Tongue (tissue), 2 donors: ENCODE data around the gene AEBP1. TPM values are rescaled to one million over a fixed set of nuclear protein-coding genes. Genes with fewer than 3 reads are reported as not detected.

Source experiments
- DNase-seq: peaks from one replicate; pipeline ENCODE4 v3.0.0-alpha.2; 2015
- total RNA-seq: library from RNA; depleted of rRNA; stranded (reverse); fragments of >200 nt; gene quantifications from one replicate; pipeline ENCODE4 v1.2.3, GENCODE V29; 2014

The AEBP1 gene
- total RNA-seq, 1 donor from 2014 or later: 51.1 TPM

DNA sequence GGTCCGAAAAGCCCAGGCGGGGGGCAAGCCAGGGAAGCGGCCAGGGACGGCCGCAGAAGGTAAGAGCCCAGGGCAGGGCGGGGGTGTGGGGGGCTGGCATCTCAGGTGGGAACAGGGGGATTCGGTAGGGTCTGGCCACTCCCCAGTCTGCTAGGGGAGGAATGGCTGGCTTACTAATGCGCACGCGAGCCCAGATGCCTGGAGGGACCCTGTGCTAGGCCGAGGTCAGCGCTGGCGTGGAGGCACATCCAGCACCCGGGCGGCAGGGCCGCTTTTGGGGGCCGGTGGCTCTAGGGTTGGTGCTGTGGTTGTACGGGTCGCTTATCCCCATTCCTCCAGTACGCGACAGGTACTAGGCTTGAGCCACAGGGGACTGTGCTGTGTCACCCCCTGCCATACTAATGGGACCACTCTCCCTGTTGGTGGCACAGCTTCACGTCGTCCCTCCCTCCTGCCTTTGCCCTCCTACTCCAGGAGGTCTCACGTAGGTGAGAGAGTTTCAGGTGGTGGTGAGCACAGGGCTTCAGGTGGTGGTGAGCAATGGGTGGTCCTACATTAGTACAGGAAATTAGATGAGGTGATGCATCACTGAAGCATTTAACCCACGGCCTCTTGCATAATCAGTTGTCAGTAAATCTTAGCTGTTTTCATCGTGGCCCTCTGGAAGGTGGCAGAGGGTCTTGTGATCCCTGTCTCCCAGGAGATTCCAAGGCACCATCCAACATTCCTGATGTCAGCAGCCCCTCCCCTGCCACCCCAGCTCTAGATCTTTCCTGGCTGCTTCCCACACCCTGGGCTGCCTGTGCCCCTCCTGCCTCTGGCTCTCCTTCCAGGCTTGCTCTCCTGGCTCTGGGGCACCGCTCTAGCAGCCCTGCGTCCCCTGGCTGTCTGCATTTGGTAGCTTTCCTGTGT lies 971 bp downstream of the AEBP1 start:
- DNase-seq: no peak

DNA sequence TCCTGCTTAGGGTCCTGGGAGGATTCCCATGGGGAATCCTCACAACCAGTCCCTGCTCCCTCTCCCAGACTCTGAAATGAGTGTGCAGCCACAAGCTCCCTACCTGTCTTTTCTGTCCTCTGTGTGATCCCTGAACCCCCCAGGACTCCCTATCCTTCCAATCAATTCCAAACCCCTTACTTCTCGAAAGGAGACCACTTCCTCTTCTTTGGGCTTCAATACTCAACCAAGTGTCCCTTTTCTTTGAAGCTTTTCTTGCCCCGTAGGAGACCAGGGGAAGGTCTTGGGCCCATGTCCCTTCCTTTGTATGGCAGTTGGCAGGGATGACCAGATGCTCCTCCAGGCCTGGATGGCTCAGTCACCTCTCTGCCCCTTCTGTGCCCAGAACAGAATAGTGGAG lies 1.7 kb downstream of the AEBP1 start:
- no peak for DNase-seq

DNA sequence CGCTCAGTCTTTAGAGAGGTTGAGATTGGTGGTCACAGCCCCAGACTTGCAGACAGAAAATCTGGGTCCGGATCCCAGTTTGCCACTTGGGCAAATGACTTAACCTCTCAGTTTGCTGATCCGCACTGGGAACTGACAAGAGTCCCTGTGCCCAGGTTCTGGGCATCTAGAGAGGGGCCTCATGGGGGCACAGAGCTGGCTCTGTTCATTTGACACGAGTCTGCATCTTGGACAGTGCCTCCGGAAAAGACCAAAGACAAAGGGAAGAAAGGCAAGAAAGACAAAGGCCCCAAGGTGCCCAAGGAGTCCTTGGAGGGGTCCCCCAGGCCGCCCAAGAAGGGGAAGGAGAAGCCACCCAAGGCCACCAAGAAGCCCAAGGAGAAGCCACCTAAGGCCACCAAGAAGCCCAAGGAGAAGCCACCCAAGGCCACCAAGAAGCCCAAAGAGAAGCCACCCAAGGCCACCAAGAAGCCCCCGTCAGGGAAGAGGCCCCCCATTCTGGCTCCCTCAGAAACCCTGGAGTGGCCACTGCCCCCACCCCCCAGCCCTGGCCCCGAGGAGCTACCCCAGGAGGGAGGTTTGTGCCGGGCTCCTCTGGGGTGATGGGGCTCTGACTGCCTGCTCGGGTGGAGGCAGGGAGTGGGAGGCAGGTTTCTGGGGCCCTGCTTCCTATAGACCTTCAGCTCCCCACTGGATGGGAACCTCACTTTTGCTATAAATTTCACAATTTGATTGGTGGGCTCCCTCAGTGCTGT lies 2.3 kb downstream of the AEBP1 start:
- DNase-seq: no peak

DNA sequence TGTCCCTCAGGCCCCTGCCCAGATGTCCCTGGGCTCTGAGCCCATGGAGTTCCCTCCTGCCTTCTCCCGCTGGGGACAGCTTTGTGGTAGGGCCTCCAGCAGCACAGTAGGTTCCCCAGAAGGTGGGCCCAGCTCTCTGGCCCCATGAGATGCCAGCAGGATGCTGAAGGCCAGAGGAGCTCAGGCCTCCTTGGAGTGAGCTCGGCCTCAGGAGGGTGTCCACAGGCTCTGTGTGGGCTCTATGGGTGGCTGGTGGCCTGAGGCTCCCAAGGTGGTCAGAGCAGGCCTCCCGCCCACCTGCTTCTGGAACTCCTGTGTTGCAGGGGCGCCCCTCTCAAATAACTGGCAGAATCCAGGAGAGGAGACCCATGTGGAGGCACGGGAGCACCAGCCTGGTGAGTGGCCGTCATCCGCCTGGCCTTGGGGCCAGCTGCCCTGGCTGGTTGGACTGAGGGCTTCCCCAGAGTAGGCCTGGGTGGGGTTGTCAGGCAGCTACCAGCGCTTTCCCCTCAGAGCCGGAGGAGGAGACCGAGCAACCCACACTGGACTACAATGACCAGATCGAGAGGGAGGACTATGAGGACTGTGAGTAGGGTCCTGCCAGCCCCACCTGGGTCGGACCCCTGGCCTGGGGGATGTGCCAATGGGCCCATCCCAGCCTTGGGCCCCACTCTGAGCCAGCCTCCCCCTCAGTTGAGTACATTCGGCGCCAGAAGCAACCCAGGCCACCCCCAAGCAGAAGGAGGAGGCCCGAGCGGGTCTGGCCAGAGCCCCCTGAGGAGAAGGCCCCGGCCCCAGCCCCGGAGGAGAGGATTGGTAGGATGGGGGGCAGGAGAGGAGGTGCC lies 3.2 kb downstream of the AEBP1 start:
- no peak for DNase-seq

DNA sequence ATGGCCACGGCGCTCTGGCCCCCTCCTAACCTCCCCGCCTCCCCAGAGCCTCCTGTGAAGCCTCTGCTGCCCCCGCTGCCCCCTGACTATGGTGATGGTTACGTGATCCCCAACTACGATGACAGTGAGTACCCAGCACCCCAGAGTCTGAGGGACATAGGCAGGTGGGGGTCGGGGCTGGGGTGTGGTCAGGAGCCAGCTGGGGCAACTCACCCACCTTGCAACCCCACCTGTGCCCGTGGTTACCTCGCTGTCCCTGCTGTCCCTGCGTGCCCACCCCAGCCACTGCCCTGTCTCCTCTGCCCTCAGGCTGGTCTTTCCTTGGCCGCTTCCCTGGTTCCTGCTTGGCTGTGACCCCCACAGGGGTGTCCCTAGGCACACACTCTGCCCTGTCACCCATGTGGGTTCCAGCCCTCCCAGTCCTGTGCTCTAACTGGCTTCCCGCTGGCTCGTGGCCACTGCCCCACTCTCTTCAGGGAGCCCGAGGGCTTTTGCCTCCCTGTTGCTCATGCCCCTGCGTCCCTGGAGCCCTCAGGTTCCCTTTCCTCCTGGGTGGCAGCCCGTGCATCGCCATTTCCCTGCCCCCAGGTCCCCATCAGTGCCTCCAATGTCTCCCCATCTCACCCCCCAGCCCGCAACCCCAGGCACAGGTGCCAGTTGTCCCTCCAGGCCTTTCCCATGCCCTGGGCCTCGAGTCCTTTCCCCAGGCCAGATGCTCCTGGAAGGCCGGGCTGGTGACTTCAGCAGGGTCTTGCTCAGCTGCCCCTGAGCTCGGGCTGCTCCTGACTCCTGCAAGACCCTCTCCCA lies 4.0 kb downstream of the AEBP1 start:
- DNase-seq: no peak

DNA sequence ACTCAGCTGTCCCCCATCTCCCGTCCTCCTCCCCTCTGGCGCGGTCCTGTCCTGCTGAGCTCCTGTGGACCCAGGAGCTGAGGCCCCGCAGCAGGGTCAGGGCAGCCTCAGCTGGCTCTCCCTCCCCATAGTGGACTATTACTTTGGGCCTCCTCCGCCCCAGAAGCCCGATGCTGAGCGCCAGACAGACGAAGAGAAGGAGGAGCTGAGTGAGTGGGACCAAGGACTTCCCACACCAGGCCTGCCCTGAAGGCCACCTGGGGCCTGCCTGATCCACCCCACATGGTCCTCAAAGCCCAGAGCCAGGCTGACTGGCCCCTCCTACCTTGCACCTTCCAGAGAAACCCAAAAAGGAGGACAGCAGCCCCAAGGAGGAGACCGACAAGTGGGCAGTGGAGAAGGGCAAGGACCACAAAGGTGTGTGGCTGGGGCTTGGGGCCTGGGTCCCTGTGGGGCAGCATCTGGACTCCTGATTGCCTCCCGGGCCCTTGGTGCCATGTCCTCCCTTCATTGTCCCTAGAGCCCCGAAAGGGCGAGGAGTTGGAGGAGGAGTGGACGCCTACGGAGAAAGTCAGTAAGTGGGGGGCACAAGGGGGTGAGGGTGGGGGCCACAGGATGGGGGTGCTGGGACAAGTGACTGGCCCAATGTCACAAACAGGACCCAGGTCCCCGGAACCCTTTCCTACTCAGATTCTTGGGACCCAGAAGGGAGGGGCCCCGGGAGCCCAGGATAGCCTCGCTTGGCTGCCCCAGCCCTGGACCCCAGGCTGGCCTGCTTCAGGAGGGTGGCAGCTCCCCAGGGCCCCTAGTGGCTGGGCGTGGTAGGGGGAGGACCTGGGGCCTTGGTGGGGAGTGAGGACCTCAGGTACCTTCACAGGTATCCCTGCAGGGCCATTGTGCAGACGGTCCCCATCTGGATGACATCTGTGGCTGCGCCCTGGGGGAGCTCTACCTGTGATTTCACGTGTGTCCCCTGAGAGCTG lies 4.9 kb downstream of the AEBP1 start:
- DNase-seq: no peak

DNA sequence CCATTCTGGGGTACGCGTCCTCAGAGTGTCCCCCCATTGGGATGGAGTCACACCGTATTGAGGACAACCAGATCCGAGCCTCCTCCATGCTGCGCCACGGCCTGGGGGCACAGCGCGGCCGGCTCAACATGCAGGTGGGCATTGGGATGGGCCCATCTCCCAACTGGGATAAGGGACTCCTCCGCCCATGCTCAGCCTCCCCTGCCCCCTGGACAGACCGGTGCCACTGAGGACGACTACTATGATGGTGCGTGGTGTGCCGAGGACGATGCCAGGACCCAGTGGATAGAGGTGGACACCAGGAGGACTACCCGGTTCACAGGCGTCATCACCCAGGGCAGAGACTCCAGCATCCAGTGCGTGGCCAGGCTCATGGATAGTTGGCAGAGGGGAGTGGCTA lies 5.8 kb downstream of the AEBP1 start:
- no peak for DNase-seq

DNA sequence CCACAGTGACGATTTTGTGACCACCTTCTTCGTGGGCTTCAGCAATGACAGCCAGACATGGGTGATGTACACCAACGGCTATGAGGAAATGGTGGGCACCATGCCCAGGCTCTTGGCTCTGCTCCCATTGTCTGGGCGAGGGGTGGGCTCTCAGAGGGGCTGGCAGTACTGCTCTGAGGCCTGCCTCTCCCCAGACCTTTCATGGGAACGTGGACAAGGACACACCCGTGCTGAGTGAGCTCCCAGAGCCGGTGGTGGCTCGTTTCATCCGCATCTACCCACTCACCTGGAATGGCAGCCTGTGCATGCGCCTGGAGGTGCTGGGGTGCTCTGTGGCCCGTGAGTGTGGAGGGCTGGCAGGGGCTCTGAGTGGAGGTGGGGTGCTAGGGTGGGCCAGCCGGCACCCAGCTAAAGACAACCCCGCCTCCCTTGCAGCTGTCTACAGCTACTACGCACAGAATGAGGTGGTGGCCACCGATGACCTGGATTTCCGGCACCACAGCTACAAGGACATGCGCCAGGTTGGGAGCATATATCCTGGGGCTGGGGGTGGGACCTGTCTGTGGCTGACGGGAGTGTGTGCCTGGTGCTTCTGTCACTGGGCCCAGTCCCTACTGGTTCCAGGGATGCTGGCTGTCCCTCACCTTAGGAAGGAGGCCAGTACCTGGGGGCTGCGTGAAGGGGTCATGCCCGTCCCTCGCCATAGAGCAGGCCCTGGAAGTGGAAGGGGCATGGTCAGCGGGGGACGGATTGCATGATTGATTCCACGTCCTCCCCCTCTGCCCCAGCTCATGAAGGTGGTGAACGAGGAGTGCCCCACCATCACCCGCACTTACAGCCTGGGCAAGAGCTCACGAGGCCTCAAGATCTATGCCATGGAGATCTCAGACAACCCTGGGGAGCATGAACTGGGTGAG lies 6.8 kb downstream of the AEBP1 start:
- DNase-seq: peak; percentile 58

DNA sequence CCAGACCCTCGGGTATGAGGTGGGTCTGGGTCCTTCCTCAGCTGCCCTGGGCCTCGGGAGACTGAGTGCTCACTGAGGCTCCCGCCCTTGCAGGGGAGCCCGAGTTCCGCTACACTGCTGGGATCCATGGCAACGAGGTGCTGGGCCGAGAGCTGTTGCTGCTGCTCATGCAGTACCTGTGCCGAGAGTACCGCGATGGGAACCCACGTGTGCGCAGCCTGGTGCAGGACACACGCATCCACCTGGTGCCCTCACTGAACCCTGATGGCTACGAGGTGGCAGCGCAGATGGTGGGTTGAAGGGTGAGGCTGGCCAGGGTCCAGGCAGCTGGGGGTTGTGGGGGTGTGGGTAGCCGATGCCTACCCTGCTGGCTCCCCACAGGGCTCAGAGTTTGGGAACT lies 7.6 kb downstream of the AEBP1 start:
- DNase-seq: no peak

DNA sequence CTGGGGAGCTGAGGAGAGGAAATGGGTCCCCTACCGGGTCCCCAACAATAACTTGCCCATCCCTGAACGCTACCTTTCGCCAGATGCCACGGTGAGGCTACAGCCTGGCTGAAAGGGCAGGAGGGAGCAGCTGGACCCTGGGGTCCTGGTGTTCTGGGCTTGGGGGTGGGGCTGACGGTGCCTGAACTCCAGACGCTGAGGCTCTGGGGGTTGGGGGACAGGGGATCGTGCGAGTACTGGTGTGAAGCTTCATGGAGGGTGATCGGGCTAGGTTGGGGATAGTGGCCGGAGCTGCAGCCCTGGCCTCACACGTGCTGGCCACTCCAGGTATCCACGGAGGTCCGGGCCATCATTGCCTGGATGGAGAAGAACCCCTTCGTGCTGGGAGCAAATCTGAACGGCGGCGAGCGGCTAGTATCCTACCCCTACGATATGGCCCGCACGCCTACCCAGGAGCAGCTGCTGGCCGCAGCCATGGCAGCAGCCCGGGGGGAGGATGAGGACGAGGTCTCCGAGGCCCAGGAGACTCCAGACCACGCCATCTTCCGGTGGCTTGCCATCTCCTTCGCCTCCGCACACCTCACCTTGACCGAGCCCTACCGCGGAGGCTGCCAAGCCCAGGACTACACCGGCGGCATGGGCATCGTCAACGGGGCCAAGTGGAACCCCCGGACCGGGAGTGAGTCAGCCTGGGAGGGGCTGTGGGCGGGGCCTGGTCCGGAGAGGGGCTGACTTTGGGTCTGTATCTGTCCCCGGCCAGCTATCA lies 8.3 kb downstream of the AEBP1 start:
- no peak for DNase-seq

DNA sequence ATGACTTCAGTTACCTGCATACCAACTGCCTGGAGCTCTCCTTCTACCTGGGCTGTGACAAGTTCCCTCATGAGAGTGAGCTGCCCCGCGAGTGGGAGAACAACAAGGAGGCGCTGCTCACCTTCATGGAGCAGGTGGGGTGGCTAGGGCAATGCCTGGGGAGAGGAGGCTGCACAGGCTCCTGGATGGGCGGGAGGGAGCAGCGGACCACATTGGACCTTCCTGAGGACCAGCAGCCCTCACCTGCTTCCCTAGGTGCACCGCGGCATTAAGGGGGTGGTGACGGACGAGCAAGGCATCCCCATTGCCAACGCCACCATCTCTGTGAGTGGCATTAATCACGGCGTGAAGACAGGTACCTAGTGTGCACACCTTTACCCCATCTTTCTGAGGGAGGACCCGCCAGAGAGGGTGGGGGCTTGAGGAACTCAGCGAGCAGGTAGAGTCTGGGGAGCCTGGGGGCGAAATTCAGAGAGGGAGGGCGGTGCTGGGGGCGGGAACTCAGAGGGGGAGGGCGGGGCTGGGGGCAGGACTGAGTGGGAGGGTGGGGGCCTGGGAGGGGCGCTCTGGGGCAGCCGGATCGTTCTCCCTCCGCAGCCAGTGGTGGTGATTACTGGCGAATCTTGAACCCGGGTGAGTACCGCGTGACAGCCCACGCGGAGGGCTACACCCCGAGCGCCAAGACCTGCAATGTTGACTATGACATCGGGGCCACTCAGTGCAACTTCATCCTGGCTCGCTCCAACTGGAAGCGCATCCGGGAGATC lies 9.0 kb downstream of the AEBP1 start:
- DNase-seq: no peak

DNA sequence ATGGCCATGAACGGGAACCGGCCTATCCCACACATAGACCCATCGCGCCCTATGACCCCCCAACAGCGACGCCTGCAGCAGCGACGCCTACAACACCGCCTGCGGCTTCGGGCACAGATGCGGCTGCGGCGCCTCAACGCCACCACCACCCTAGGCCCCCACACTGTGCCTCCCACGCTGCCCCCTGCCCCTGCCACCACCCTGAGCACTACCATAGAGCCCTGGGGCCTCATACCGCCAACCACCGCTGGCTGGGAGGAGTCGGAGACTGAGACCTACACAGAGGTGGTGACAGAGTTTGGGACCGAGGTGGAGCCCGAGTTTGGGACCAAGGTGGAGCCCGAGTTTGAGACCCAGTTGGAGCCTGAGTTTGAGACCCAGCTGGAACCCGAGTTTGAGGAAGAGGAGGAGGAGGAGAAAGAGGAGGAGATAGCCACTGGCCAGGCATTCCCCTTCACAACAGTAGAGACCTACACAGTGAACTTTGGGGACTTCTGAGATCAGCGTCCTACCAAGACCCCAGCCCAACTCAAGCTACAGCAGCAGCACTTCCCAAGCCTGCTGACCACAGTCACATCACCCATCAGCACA lies 9.7 kb downstream of the AEBP1 start:
- no peak for DNase-seq

DNA sequence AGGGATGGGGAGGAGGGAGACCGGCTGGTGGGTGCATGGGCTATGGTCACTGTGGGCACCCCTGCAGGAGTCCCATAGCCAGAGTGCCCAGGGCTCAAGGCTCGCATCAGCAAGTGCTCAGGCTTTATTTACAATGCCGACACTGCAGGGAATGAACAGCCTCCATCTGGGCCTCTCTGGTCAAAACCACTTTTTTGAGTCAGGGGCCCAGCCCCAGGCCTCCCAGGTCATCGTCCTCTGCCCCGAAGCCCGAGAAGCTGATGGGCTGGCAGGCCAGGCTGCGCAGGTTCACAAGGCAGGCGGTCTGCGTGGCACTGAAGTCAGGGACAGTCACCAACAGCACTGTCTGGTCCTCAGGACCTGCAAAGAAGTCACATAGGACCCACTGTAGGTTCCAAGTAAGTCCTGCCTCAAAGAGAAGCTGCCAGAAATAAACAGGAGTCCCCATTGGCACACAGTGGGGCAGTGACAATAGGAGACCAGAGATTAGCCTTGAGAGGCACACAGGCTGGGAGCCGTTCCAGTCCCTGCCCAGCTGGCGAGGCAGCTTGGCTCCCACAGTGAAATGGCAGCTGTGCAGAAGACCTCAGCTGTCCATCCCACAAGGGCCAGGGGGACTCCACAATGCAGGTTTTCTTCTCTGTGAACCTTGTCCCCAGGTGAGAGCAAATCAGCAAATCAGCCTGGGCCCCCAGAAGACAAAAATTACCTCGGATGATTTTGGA lies 10.6 kb downstream of the AEBP1 start:
- DNase-seq: peak; percentile 93

DNA sequence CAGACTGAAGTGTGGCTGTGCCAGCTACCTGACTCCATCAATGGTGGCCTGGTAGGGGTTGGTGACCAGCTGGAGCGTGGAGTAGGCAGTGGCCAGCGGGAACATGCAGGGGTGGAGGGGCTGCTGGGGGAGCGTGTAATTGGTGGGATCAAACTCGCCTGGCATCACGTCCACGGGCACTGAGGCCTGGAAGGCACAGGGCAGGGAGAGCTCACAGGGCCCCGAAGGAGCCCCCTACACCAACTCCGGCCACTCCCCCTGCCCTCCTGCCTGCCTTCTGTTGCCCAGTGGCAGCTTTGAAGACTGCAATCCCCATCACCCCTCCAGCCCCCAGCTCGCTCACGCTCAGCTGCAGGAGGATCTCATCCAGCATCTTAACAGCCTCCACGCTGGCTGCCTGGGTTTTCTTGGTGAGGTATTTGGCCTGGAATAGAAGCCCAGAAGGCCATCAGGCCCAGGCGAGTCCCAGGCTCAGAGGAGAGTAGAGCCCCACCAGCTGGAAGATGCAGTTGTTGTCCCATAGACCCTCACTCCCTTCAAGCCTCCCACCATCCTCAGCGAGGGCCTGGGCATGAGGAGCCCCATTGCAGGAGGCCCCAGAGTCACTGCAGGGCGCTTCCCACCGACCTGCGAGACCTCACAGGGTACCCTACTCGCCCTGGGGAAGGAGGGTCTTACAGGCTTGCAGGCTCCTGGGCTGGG lies 12.1 kb downstream of the AEBP1 start:
- DNase-seq: no peak

DNA sequence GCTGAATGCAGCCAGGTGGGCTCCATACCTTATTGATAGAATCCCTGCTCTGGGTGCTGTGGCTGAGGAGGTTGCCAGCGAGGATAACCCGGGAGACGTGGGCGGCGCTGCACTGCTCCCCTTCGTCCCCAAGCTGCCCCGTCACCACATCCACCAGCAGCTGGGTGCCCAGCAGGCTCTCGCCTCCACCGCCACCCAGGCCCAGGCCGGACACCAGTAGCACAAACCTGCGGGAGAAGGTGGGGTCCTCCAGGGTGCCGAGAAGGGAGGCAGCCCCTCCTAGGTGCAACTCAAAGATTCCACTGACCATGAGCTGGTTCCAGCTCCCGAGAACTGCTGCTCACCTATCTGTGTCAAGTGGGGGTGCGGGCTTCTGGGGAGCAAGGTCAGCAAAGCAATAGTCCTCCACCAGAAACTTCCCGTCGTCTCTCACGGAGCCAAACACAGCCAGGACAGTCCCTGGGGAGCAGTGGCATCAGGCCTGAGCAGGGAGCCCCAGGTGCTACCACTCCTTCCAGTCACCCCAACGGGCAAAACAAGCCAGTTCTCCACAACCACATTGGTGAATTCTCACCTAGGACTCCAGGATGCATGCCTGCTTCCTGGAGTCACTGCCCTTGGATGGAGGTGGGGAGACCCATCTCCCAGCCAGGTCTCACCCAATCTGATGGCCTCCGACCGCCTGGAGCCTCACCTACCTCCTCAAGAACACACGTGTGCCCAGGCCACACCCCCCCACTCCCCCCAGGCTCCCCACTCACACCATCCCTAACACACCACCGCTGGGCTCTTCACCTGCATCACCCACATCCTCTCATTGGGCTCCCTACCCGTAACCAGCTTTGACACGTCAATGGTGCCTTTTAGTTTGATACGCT lies 12.9 kb downstream of the AEBP1 start:
- DNase-seq: no peak
